Amygdala (tissue), 56 donors: ENCODE measurements around the gene PAQR6.
"Not testable (repeated sequence)": the region's sequence is repeated elsewhere in the genome, so short reads cannot be mapped to it uniquely, and the experiment has no call there.

Experiments used
- DNase-seq, 56 donors: peaks; one replicate each; lab custom pipeline; 2025; lab: John Stamatoyannopoulos, UW

Gene PAQR6

DNA sequence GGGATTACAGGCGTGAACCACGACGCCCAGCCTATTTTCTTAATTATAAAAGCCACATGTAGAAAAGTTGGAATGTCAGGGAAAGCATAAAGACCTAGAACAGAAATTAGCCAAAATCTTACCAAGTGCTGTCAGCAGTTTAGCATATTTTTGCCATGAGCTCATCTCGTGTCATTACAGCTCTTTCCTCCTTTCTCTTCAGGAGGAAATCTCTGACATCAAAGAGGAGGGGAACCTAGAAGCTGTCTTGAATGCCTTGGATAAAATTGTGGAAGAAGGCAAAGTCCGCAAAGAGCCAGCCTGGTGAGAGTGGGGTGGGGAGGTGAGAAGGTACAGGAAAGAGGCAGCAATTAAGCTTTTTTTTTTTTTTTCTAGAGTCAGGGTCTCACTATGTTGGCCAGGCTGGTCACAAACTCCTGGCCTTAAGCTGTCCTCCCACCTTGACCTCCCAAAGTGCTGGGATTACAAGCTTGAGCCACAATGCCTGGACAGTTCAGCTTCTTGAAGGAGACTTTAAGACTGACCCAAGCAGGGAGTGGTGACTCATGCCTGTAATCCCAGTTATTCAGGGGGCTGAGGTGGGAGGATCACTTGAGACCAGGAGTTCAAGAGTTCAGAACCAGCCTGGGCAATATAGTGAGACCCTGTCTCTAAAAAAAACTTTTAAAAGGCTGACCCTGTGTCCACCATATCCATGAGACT lies 14.3 kb downstream of the PAQR6 start:
- DNase-seq, result no peak

DNA sequence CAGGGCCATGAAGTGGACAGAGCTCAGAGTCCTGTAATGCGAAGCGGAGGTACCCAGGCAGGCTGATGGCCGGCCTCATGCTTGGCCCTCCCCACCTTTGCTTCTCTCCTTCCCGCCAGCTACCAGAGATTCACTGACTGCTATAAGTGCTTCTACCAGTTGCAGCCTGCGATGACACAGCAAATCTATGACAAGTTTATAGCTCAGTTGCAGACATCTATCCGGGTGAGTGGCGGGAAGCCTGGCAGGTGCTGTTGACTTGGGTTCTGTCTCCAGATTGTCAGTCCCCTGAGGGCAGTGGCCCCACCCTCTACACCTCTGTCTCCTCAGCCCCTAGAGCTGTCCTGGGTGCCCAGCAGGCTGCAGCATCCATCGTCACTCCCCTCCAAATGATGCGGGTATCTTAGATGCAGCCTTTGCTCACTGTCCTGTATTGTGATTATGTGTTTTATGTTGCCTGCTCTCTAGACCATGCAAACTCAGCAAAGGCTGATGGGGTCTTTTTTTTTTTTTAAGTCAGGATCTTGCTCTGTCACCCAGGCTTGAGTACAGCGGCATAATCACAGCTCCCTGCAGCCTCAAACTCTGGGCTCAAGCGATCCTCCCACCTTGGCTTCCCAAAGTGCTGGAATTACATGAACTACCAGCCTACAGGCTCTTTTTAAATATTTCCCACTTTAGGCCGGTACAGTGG lies 15.5 kb downstream of the PAQR6 start:
- no peak for DNase-seq

DNA sequence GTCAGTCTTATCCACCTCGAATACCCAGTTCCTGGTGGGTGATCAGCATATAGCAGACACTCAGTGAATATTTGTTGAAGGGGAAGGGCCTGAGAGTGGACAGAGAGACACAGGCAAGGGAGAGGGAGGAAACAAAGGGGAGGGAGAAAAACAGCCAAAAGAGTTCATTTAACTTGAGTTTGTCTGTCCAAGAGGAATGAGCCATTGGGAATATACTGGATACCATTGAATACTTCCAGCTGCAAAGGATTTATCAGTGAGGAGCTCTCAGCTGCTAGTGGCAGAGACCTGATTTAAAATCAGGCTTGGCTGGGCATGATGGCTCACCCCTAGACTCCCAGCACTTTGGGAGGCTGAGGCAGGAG lies 17.4 kb downstream of the PAQR6 start:
- DNase-seq, result no peak

DNA sequence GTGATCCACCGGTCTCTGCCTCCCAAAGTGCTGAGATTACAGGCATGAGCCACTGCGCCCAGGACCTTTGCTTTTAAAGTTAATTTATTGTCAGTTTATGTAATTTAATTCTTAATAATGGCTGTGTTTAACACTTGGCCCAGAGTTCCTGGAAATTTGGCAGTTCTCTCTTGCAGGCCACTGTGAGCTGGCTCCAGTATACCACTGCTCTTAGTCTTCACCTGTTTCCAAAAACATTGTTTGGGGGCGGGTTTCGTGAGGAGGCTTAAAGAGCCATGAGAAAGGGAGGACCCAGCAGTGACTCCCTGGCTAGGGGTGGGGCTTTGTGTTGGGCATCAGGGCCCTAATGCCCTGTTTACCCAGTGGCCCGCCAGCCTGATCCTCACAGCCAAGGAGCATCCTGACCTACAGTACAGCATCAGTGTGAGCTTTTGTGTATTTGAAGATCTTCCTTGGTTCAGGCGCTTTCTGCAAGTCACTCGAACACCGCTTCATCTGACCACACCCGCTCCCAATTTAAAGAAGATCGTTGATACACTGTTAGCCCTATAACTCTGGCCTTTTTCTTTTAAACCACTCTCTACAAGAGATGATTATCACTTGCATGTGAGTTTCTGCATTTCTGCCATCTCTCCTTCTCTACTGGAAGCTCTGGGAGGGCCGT lies 17.9 kb downstream of the PAQR6 start:
- DNase-seq, result no peak

DNA sequence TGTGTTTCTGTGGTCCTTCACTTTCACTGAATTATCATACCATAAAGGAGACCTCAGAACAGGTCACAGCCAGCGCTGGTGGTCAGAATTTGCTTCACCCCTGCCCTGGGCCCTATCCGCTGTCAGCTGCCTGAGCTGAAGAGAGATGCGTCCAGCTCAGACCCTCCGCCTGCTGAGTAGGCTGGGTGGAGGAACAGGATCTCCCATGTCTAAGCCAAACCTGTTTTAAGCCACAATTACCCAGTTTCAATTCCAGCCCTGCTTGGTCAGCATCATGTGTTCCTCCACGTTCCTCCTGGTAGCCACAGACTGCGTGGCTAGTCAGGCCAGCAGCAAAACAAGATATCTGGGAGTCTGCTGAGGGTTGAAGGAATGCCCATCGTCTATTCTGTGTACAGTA lies 19.4 kb downstream of the PAQR6 start:
- DNase-seq, result no peak

DNA sequence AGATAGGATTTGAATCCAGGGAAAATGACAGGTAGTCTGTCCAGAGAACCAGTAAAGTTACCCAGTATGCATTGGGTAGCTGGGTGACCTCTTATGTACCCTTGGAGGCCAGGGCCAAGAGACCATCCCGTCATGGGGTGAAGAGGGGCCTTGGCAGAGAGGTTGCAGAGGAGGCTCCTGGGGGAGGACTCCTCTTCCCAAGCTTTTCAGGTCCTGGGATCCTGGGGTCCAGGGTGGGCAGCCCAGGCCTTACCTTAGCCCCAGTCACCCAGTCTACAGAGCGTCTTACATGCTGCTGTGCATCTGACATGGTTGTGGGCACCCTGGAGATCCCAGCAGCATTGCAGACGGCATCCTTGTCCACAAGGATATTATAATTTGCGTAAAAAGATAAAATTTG lies 21.1 kb downstream of the PAQR6 start:
- DNase-seq, result no peak

DNA sequence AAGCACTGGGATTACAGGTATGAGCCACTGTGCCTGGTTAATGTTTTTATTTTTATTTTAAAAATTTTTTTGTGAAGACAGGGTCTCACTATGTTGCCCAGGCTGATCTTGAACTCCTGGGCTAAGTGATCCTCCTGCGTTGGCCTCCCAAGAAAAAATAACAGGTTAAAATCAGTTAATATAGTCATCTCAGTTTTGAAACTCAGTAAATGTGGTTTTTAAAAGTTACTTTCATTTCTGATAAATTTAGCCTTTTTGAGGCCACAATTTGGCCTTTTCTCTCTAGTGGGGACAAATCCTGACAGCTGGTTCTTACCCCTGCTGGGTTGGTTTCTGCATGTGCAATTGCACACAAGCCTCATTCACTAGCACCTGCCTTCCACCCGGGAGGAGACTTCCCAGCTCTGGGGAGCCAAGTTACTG lies 21.7 kb downstream of the PAQR6 start:
- no peak for DNase-seq

DNA sequence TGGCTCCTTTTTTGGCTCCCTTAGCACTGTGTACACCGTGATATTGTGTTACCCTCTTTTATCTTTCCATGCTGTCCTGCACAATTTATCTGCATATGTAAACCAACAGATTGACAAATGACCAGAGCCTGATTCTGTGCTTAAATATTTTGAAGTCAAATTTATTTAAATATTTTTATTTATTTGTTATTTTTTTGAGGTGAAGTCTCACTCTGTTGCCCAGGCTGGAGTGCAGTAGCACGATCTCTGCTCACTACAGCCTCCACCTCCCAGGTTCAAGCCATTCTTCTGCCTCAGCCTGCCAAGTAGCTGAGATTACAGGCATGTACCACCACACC lies 22.2 kb downstream of the PAQR6 start:
- DNase-seq, result no peak

DNA sequence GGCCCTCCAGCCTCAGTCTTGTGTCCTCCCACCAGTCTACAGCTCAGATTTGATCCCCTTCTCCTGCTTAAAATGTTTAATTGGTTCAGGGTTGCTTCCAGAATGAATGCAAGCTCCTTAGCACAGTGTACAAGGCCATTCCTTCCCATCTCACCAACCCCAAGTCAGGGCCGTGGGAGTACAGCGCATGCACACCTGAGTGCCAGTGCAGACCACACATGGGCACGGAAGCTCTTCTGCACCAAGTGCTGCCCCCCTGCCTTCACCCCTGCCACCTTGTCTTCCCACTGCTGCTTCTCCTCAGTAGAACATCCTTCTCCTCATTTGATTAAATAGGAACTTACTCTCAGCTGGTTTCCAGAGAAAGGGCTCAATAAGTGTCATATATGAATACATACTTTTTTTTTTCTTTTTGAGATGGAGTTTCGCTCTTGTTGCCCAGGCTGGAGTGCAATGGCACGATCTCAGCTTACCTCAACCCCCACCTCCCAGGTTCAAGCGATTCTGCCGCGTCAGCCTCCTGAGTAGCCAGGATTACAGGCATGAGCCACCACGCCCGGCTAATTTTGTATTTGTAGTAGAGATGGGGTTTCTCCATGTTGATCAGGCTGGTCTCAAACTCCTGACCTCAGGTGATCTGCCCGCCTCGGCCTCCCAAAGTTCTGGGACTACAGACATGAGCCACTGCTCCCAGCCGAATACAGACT lies 25.7 kb downstream of the PAQR6 start:
- DNase-seq, result no peak

DNA sequence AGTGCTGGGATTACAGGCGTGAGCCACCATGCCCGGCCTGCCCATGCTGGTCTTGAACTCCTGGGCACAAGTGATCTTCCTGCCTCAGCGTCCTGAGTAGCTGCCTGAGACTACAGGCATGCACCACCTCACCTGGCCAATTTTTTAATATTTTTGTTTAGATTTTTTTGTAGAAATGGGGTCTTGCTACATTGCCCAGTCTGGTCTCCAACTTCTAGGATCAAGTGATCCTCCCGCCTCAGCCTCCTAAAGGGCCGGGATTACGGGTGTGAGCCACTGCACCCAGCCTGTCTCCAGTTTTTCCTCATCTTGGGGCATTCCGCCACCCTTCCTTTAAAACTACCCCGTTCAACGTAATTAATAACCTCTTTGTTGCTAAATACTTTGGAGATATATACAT lies 27.6 kb downstream of the PAQR6 start:
- no peak for DNase-seq

DNA sequence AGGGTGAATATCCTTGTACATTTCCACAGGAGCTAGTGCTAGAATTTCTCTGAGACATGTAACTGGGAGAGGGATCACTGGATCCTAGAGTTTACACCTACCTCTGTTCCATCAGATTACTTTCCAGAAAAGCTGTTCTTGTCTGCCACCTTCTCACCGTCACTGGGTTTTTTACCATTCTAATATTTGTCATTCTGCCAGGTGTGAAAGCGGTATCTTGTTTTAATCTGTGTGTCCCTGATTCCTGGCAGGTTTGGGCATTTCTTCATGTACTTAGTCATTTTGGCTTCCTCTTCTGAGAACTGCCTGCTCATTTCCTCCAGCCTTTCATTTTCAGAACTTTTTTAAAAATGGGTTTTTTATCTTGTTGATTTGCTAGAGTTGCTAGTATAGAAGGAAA lies 30.0 kb downstream of the PAQR6 start:
- DNase-seq, result no peak

DNA sequence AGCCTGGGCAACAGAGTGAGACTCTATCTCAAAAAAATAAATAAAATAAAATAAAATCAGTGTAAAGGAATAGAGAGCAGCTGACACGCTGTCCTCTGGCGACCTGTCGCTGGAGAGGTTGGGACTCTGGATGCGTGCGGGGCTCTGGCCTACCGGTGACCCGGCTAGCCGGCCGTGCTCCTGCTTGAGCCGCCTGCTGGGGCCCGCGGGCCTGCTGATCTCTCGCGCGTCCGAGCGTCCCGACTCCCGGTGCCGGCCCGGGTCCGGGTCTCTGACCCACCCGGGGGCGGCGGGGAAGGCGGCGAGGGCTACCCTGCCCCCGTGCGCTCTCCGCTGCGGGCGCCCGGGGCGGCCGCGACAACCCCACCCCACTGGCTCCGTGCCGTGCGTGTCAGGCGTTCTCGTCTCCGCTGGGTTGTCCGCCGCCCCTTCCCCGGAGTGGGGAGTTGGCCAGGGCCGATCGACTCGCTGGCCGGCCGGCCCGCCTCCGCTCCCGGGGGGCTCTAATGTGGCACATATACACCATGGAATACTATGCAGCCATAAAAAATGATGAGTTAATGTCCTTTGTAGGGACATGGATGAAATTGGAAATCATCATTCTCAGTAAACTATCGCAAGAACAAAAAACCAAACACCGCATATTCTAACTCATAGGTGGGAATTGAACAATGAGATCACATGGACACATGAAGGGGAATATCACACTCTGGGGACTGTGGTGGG lies 31.3 kb downstream of the PAQR6 start:
- not testable (repeated sequence) for DNase-seq

DNA sequence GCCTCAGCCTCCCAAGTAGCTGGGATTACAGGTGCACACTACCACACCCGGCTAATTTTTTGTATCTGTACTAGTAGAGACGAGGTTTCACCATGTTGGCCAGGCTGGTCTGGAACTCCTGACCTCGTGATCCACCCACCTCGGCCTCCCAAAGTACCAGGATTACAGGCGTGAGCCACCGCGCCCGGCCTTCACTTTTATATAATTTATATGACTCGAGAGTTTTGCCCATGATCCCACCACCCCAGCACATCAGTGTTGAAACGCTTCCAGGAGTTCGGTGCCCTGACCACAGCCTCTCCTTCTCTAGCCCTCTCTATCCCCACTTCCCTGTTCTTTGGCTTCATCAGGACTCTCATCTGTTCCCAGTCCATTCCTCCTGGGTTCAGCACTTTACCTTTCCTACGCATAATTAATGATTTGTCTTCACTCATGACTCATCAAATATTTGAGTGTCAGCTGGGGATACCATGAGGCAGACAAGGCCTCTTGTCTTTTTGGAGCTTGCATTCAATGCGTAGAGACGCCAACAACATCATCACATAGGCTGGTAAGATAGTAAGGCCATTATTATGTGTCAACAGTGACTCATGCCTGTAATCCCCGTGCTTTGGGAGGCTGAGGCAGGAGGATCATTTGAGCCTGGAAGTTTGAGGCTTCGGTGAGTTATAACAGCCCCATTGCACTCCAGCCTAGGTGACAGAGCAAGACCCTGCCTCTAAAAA lies 33.7 kb downstream of the PAQR6 start:
- peak in 1 of 56 donors; percentile 12 for DNase-seq

DNA sequence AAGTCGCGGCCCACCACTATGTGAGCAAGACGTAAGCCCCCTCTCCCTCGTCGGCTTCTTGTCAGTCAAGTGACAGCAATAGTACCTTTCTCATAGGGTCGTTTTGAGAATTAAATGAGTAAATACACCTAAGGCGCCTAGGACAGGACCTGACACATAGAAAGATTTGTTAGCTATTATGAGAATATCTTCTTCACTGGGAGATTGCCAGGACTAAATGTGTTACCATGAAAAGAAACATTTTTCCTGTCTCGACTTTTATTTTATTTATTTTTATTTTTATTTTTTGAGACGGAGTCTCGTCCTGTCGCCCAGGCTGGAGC lies 34.3 kb downstream of the PAQR6 start:
- DNase-seq, result no peak

DNA sequence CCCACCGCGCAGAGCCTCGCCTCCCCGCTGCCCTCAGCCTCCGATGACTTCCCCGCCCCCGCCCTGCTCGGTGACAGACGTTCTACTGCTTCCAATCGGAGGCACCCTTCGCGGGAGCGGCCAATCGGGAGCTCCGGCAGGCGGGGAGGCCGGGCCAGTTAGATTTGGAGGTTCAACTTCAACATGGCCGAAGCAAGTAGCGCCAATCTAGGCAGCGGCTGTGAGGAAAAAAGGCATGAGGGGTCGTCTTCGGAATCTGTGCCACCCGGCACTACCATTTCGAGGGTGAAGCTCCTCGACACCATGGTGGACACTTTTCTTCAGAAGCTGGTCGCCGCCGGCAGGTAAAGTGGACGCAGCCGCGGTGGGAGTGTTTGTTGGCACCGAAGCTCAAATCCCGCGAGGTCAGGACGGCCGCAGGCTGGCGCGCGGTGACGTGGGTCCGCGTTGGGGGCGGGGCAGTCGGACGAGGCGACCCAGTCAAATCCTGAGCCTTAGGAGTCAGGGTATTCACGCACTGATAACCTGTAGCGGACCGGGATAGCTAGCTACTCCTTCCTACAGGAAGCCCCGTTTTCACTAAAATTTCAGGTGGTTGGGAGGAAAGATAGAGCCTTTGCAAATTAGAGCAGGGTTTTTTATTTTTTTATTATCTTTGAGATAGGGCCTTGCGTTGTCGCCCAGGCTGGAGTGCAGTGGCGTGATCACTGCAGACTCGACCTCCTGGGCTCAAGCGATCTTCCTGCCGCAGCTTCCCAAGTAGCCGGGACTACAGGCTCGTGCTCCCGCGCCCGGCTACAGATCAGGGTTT lies 34.8 kb downstream of the PAQR6 start, which contains the start of gene PMF1:
PMF1 (plus strand) TSS at position 175 of the 811 bp plus-strand sequence; CDS start at position 184, 9 bp downstream.
- peak; percentile 84 to 100 (median 96) for DNase-seq

DNA sequence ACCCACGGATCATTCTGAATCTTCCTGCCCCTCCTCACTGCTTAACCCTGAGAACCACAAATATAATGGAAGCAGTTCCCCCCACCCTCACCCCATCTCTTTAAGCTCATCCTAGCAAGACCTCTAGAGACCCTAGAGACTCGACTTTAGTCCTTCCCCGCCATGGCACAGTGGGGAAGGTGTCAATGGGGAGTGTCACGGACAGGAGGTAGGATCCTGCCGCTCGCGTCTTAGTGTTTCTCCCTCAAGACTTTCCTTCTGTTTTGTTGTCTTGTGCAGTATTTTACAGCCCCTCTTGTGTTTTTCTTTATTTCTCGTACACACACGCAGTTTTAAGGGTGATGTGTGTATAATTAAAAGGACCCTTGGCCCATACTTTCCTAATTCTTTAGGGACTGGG lies 35.7 kb downstream of the PAQR6 start:
- DNase-seq, result no peak

DNA sequence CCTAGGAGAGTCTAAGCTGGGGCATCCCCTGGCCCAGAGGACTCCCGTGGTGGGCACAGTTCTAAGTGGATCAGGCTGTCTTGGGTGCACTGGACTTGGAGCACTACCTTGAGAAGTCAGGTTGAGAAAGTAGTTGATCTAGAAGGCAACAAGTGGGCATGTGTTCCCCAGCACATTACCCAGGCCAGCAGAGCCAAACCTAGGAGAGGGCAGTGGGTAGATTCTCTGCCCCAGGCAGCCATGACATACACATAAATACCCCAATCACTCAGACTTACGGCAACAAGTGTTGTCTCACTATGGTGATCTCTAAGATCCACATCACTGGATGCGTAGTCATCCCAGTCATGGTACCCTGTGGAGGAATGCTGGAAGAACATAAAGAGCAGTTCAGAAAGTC lies 36.6 kb downstream of the PAQR6 start:
- no peak for DNase-seq

DNA sequence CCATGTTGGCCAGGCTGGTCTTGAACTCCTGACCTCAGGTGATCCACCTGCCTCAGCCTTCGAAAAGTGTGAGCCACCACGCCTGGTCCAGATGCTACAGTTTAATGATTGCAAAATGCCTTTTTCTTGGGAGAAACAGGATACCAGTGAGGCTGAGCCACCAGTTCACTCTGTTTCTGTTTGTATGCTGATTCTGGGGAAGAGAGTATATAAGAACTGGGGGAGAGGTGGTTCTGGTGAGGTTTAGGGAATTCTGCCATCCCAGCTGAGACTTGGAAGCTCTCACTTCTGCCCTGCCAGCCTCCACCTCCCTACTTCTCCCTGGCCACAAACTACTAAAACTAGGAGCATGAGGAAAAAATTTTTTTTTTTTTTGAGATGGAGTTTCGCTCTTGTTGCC lies 43.2 kb downstream of the PAQR6 start:
- no peak for DNase-seq

DNA sequence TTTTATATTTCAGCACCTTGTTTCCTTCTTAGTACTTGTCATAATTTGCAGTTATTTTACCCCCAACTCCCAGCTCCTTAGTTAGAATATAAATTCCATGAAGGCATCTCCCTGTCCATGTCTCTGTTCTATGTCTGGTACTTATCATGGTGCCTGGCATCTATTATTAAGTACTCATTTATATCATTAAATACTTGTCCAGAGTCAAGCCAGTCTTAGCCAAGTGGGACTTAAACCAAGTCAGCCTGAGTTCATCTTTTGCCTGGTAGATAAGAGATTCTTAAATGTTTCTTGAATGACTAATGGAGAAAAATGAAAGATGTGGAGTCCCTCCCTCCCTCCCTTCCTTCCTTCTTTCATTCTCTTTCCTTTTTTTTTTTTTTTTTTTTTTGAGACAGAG lies 44.5 kb downstream of the PAQR6 start:
- no peak for DNase-seq
